Measurements from ENCODE around the gene RAET1G. TPM values are rescaled to one million over a fixed set of nuclear protein-coding genes. Genes with fewer than 3 reads are reported as not detected.

The RAET1G gene
- total and polyA plus RNA-seq, 2 donors (not counting 1 experiment from before 2014, with no cell fraction given) = not detected

DNA sequence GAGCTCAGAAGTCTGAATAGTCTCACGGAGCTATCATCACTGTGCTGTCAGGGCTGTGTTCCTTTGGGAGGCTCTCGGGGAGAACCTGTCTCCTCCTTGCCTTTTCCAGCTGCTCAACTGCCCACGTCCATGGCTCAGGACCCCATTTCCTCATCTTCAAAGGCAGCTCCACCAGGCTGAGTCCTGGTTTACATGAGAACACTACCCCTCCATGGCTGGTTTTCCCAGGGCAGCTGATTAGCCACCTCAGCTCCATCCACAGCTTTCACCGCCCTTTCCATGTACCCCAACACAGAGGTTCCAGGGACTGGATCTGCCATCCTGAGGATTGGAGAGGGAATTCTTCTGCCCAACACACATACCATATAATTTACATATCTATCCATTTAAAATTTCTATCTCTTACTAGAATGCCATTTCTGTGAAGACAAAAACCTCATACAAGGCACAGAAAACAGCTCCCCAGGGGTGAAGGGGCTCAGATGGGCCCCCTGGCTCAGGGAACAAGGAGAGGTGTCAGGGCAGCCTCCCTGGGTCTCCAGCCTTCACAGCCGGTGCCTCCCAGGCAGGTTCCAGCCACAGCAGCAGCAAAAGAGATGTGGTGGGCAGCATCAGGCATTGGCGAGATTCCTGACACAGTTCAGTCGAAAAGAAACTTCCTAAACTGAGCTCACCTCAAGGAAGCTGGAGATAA lies 22.8 kb downstream of the RAET1G start:
- no peak overlapping the region for H3K9ac ChIP-seq (ENCODE audit: low read length)
- intact Hi-C loops (cut with micrococcal nuclease) = no loop called here

GRCh38 chr6:149899486-149899885 lies 23.4 kb downstream of the RAET1G start:
- no peak for TF ChIP-seq EZH2 (IDR thresholded peaks at IDR 0.05; ENCODE audit: borderline replicate concordance, insufficient read depth, low read depth, low read length, poor library complexity, severe bottlenecking)
- TF ChIP-seq, protein P1, sequence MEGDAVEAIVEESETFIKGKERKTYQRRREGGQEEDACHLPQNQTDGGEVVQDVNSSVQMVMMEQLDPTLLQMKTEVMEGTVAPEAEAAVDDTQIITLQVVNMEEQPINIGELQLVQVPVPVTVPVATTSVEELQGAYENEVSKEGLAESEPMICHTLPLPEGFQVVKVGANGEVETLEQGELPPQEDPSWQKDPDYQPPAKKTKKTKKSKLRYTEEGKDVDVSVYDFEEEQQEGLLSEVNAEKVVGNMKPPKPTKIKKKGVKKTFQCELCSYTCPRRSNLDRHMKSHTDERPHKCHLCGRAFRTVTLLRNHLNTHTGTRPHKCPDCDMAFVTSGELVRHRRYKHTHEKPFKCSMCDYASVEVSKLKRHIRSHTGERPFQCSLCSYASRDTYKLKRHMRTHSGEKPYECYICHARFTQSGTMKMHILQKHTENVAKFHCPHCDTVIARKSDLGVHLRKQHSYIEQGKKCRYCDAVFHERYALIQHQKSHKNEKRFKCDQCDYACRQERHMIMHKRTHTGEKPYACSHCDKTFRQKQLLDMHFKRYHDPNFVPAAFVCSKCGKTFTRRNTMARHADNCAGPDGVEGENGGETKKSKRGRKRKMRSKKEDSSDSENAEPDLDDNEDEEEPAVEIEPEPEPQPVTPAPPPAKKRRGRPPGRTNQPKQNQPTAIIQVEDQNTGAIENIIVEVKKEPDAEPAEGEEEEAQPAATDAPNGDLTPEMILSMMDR (IDR thresholded peaks at IDR 0.05) = no peak
- intact Hi-C loops (cut with micrococcal nuclease) = no loop called here

More for the DNA sequence above, 22.8 kb downstream of the RAET1G start:
- H3K36me3 ChIP-seq (replicated peaks in 1 of 2; ENCODE audit: control extremely low read depth in 1 of 2, control insufficient read depth in 1 of 2, extremely low read depth in 1 of 2, insufficient read depth in 2 of 2, low read length in 1 of 2) = no peaks in the 10 kb centered on the region
- H3K79me2 ChIP-seq (ENCODE audit: control insufficient read depth, insufficient read depth, low read length) = no peaks in the 10 kb centered on the region
- H3K4me2 ChIP-seq (replicated peaks; ENCODE audit: low read depth, low read length, poor library complexity, severe bottlenecking) = no peak overlapping the region
- no peak overlapping the region for H2AFZ ChIP-seq (ENCODE audit: insufficient read depth, low read depth, low read length, poor library complexity, severe bottlenecking)
- no peak overlapping the region for H3K4me3 Mint-ChIP-seq
- TF ChIP-seq EZH2 (IDR thresholded peaks at IDR 0.05; ENCODE audit: borderline replicate concordance, insufficient read depth, low read depth, low read length, poor library complexity, severe bottlenecking) = no peak
- TF ChIP-seq, protein P1 (IDR thresholded peaks at IDR 0.05) = no peak
- 89% methylated on average over 6 of the region's 7 CpGs for WGBS (ENCODE audit: insufficient coverage)
- H3K27ac ChIP-seq (ENCODE audit: low read length in 2 of 2) = no peak overlapping the region
- no peak for DNase-seq
- ChIA-PET POLR2A (no interaction called here), CTCF (no interaction called here)
- H3K4me1 ChIP-seq (ENCODE audit: control insufficient read depth in 2 of 2, insufficient read depth in 2 of 2, low read length in 2 of 2) = no peaks in the 10 kb centered on the region
- peaks cover 38% of the 10 kb centered on the region for H3K27me3 Mint-ChIP-seq
- ATAC-seq (ENCODE audit: low read depth) = no peak
- H3K9me3 Mint-ChIP-seq (ENCODE audit: insufficient read depth) = no peaks in the 10 kb centered on the region
- no peak overlapping the region for H3K27ac Mint-ChIP-seq
- no peaks in the 10 kb centered on the region for H3K4me1 Mint-ChIP-seq
- peaks cover 0 to 12% (median 0%) of the 10 kb centered on the region in 4 experiments for H3K27me3 ChIP-seq (replicated peaks in 1 of 4; ENCODE audit: control extremely low read depth in 1 of 4, control insufficient read depth in 3 of 4, insufficient read depth in 4 of 4, low read length in 3 of 4)
- no peaks in the 10 kb centered on the region for H3K9me3 ChIP-seq (ENCODE audit: control extremely low read depth in 1 of 3, control insufficient read depth in 2 of 3, insufficient read depth in 1 of 3, low read length in 2 of 3)
- H3K4me3 ChIP-seq (ENCODE audit: control extremely low read depth in 1 of 5, extremely low read depth in 1 of 5, insufficient read depth in 1 of 5, low read depth in 2 of 5, low read length in 4 of 5) = no peak overlapping the region
- H4K20me1 ChIP-seq (ENCODE audit: control insufficient read depth, insufficient read depth, low read length, poor library complexity, severe bottlenecking) = no peaks in the 10 kb centered on the region

More at GRCh38 chr6:149899486-149899885, 23.4 kb downstream of the RAET1G start:
- Mint-ChIP-seq H3K27me3 (peaks cover 37% of the 10 kb centered on the region), H3K27ac (no peak overlapping the region), H3K4me3 (no peak overlapping the region), H3K9me3 (ENCODE audit: insufficient read depth) (no peaks in the 10 kb centered on the region), H3K4me1 (no peaks in the 10 kb centered on the region)
- Histone ChIP-seq H2AFZ (ENCODE audit: insufficient read depth, low read depth, low read length, poor library complexity, severe bottlenecking) (no peak overlapping the region), H3K27ac (ENCODE audit: low read length in 2 of 2) (no peak overlapping the region), H3K27me3 (replicated peaks in 1 of 4; ENCODE audit: control extremely low read depth in 1 of 4, control insufficient read depth in 3 of 4, insufficient read depth in 4 of 4, low read length in 3 of 4) (peaks cover 0 to 13% (median 0%) of the 10 kb centered on the region in 4 experiments), H3K79me2 (ENCODE audit: control insufficient read depth, insufficient read depth, low read length) (no peaks in the 10 kb centered on the region), H3K4me3 (ENCODE audit: control extremely low read depth in 1 of 5, extremely low read depth in 1 of 5, insufficient read depth in 1 of 5, low read depth in 2 of 5, low read length in 4 of 5) (no peak overlapping the region), H3K9me3 (ENCODE audit: control extremely low read depth in 1 of 3, control insufficient read depth in 2 of 3, insufficient read depth in 1 of 3, low read length in 2 of 3) (no peaks in the 10 kb centered on the region), H3K4me2 (replicated peaks; ENCODE audit: low read depth, low read length, poor library complexity, severe bottlenecking) (no peak overlapping the region), H4K20me1 (ENCODE audit: control insufficient read depth, insufficient read depth, low read length, poor library complexity, severe bottlenecking) (no peaks in the 10 kb centered on the region), H3K36me3 (replicated peaks in 1 of 2; ENCODE audit: control extremely low read depth in 1 of 2, control insufficient read depth in 1 of 2, extremely low read depth in 1 of 2, insufficient read depth in 2 of 2, low read length in 1 of 2) (no peaks in the 10 kb centered on the region), H3K9ac (ENCODE audit: low read length) (no peak overlapping the region), H3K4me1 (ENCODE audit: control insufficient read depth in 2 of 2, insufficient read depth in 2 of 2, low read length in 2 of 2) (no peaks in the 10 kb centered on the region)
- CTCF ChIA-PET = interaction anchor here (0.6 kb wide), 1 partner anchor 17 kb away, joined by 5 read pairs; no protein-coding TSS in a partner anchor
- WGBS (ENCODE audit: insufficient coverage) = 93% methylated on average over 3 of the region's 6 CpGs
- ATAC-seq (ENCODE audit: low read depth) (no peak), DNase-seq (no peak)
- POLR2A ChIA-PET = no interaction called here

Data from B cell (primary cell).